Esophagus muscularis mucosa (tissue), 4 donors: Measurements from ENCODE around the gene MSI2. TPM values are rescaled to one million over a fixed set of nuclear protein-coding genes. Genes with fewer than 3 reads are reported as not detected.
"Not testable (repeated sequence)": the region's sequence is repeated elsewhere in the genome, so short reads cannot be mapped to it uniquely, and the experiment has no call there.

Source experiments
- DNase-seq: peaks from one replicate; pipeline ENCODE4 v3.0.0-alpha.2; 2017; ENCODE audit errors: extremely low spot score
- H3K27ac ChIP-seq, 4 donors: fragments of 200-600 bp; sonication (generic); replicated peaks in 1 of 4; 1 replicate in 3 of 4; 2 replicates in 1 of 4; pipeline ENCODE4 v1.5.1; 2016 to 2019; ENCODE audit warnings: mild to moderate bottlenecking in 1 of 4
- H3K27me3 ChIP-seq, 4 donors: fragments of 200-600 bp; sonication (generic); one replicate each; pipeline versions ENCODE4 v1.5.1 to v1.6.0; 2016 to 2019
- H3K36me3 ChIP-seq, 4 donors: fragments of 200-600 bp; sonication (generic); one replicate each; pipeline ENCODE4 v1.5.1; 2016 to 2019
- H3K4me1 ChIP-seq, 4 donors: fragments of 200-600 bp; sonication (generic); one replicate each; pipeline ENCODE4 v1.5.1; 2016 to 2019
- H3K4me3 ChIP-seq, 4 donors: fragments of 200-600 bp; sonication (generic); 1 replicate in 2 of 4; 2 replicates in 2 of 4; pipeline ENCODE4 v1.5.1; 2016 to 2019; ENCODE audit warnings: mild to moderate bottlenecking in 4 of 4, moderate library complexity in 1 of 4
- H3K9me3 ChIP-seq, 4 donors: fragments of 200-600 bp; sonication (generic); 1 replicate in 3 of 4; 2 replicates in 1 of 4; pipeline ENCODE4 v1.5.1; 2016 to 2019
- EP300 ChIP-seq: sonication (generic); formaldehyde crosslinking; IDR thresholded peaks from one replicate; pipeline ENCODE4 v1.6.1; 2017; ENCODE audit warnings: antibody characterized with exemption
- POLR2A ChIP-seq: fragments of 450-650 bp; IDR thresholded peaks from one replicate; pipeline ENCODE4 v1.6.1; 2017; ENCODE audit warnings: antibody characterized with exemption, moderate library complexity, mild to moderate bottlenecking, low read depth
- POLR2AphosphoS5 ChIP-seq, 2 donors: sonication (generic); formaldehyde crosslinking; IDR thresholded peaks; one replicate each; pipeline ENCODE4 v1.6.1; 2017; ENCODE audit warnings: antibody characterized with exemption in 2 of 2
- WGBS: methylation state at CpG from one replicate; pipeline ENCODE4 v1.1.5; 2018; 5-methylcytosine and 5-hydroxymethylcytosine counted together
- intact Hi-C: fragments of 100-400 bp; cut with DNase I; formaldehyde crosslinking; loops from one replicate; pipeline ENCODE4 v1.15.1; 2023
- total RNA-seq, 4 donors: library from RNA; depleted of rRNA; stranded (reverse); fragments of >200 nt; gene quantifications; one replicate each; pipeline versions ENCODE4 v1.1.0 to v1.2.1, GENCODE V29; 2016
- TF ChIP-seq, protein P1 (sequence below), 3 experiments: fragments of 200-600 bp in 2 of 3; fragments of 450-650 bp in 1 of 3; sonication (generic) in 2 of 3; IDR thresholded peaks; one replicate each; pipeline ENCODE4 v1.5.1; 2017 to 2019; ENCODE audit warnings: antibody characterized with exemption in 3 of 3, mild to moderate bottlenecking in 2 of 3, moderate library complexity in 1 of 3

Gene MSI2
- total RNA-seq, 4 donors from 2014 or later: 28.8 to 39.0 (median 29.6) TPM

DNA sequence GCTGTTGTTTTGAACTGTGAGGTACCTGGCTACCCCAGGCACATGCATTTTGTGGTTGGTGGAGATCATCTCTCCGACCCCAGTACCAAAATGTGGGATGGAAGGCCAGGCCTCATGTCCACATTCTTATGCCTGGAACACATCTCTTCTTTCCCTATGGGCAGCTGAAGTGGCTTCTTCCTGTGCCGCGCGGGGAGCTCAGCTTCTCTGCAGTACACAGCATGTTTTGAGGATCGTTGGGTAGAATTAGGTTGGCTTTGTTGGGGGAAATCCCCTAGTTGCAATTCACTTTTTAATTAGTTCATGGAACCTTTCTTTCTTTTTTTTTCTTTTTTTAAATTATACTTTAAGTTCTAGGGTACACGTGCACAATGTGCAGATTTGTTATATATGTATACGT, 242.1 kb downstream of the MSI2 start:
- DNase-seq: no peak
- Histone ChIP-seq H3K36me3 (no peaks in the 10 kb centered on the region), H3K27ac (no peak overlapping the region), H3K9me3 (no peaks in the 10 kb centered on the region), H3K4me3 (no peak overlapping the region), H3K4me1 (peaks cover 3 to 10% (median 7%) of the 10 kb centered on the region in 4 donors), H3K27me3 (no peaks in the 10 kb centered on the region)
- 91% methylated on average over 7 of the region's 7 CpGs for WGBS
- intact Hi-C loops: no loop called here
- TF ChIP-seq POLR2AphosphoS5 (IDR thresholded peaks at IDR 0.05): no peak
- no peak for TF ChIP-seq POLR2A
- TF ChIP-seq, protein P1, sequence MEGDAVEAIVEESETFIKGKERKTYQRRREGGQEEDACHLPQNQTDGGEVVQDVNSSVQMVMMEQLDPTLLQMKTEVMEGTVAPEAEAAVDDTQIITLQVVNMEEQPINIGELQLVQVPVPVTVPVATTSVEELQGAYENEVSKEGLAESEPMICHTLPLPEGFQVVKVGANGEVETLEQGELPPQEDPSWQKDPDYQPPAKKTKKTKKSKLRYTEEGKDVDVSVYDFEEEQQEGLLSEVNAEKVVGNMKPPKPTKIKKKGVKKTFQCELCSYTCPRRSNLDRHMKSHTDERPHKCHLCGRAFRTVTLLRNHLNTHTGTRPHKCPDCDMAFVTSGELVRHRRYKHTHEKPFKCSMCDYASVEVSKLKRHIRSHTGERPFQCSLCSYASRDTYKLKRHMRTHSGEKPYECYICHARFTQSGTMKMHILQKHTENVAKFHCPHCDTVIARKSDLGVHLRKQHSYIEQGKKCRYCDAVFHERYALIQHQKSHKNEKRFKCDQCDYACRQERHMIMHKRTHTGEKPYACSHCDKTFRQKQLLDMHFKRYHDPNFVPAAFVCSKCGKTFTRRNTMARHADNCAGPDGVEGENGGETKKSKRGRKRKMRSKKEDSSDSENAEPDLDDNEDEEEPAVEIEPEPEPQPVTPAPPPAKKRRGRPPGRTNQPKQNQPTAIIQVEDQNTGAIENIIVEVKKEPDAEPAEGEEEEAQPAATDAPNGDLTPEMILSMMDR (IDR thresholded peaks at IDR 0.05): no peak
- no peak for TF ChIP-seq EP300

GRCh38 chr17:57499221-57499620, 242.9 kb downstream of the MSI2 start:
- 92% methylated on average over 3 of the region's 3 CpGs for WGBS
- intact Hi-C loops, H3K36me3 ChIP-seq: not testable (repeated sequence)

DNA sequence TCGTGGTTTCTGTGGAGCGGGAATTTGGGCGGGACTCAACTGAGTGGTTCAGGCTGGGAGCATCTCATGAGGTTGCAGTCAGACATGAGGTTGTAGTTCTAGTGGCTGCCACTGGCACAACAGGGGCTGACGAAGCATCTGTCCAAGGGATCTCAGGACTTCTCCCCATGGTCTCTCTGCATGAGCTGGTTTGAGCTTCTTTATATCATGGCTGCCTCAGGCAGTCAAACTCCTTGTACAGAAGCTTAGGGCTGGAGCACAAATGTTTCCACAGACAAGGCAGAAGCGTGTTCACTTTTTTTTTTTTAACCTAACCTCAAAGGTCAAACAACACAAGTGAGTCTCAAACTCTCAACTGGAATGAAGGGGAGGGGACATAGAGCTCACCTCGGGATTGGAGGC, 243.3 kb downstream of the MSI2 start:
- TF ChIP-seq POLR2AphosphoS5 (IDR thresholded peaks at IDR 0.05): no peak
- TF ChIP-seq EP300: no peak
- TF ChIP-seq, protein P1 (IDR thresholded peaks at IDR 0.05): no peak
- no peak for TF ChIP-seq POLR2A
- Histone ChIP-seq H3K4me1 (peaks cover 3 to 10% (median 7%) of the 10 kb centered on the region in 4 donors), H3K27ac (no peak overlapping the region), H3K27me3 (no peaks in the 10 kb centered on the region), H3K4me3 (no peak overlapping the region), H3K36me3 (no peaks in the 10 kb centered on the region), H3K9me3 (no peaks in the 10 kb centered on the region)
- DNase-seq: no peak
- intact Hi-C loops: no loop called here
- 96% methylated on average over 6 of the region's 6 CpGs for WGBS

More at GRCh38 chr17:57499221-57499620, 242.9 kb downstream of the MSI2 start:
- not testable (repeated sequence) for H3K4me1 ChIP-seq, H3K4me3 ChIP-seq, H3K27me3 ChIP-seq, H3K27ac ChIP-seq, DNase-seq, H3K9me3 ChIP-seq

DNA sequence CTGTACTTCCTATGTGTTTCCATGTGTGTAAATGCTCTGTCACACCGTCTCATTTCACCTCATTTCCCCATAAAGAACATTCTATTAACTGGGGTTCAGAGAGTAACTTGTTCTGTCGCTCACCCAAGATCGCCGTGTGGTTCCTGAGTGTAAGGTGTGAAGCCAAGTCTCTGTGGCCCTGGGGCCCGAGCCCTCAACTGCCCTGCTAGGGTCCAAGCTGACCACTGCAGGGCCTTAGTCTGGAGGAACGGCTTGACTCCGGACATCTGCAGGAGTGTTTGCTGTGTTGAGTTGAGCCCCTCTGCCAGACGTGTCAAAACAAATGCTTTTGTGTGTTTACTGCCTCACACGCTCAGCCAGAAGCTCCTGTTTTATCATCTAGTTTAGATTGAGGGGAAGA, 244.7 kb downstream of the MSI2 start:
- TF ChIP-seq, protein P1 (IDR thresholded peaks at IDR 0.05): no peak
- TF ChIP-seq POLR2A (no peak), EP300 (no peak), POLR2AphosphoS5 (IDR thresholded peaks at IDR 0.05) (no peak)
- intact Hi-C loops: no loop called here
- 93% methylated on average over 9 of the region's 9 CpGs for WGBS
- no peak for DNase-seq
- Histone ChIP-seq H3K4me1 (peaks cover 3 to 10% (median 8%) of the 10 kb centered on the region in 4 donors), H3K9me3 (no peaks in the 10 kb centered on the region), H3K36me3 (no peaks in the 10 kb centered on the region), H3K27me3 (no peaks in the 10 kb centered on the region), H3K4me3 (no peak overlapping the region), H3K27ac (no peak overlapping the region)

GRCh38 chr17:57502022-57502421, 245.7 kb downstream of the MSI2 start:
- no peak for DNase-seq
- Histone ChIP-seq H3K27ac (no peak overlapping the region), H3K4me1 (peaks cover 8 to 15% (median 14%) of the 10 kb centered on the region in 4 donors), H3K4me3 (no peak overlapping the region), H3K27me3 (no peaks in the 10 kb centered on the region), H3K9me3 (no peaks in the 10 kb centered on the region), H3K36me3 (no peaks in the 10 kb centered on the region)
- intact Hi-C loops: no loop called here
- TF ChIP-seq, protein P1 (IDR thresholded peaks at IDR 0.05): no peak
- no peak for TF ChIP-seq POLR2AphosphoS5 (IDR thresholded peaks at IDR 0.05)
- TF ChIP-seq EP300: no peak
- TF ChIP-seq POLR2A: no peak
- 96% methylated on average over 4 of the region's 4 CpGs for WGBS
